Stimulated activated CD8-positive, alpha-beta memory T cell treated with anti-CD3 and anti-CD28 coated beads, Interleukin-7, amount 100 ng/mL, for 1 hour (primary cell): ENCODE results near the gene ITIH3.

ENCODE experiments used
- DNase-seq, 2 donors: peaks; one replicate each; pipeline ENCODE4 v3.0.0-alpha.2; 2020; ENCODE audit warnings: low read depth in 2 of 2

Gene ITIH3

DNA sequence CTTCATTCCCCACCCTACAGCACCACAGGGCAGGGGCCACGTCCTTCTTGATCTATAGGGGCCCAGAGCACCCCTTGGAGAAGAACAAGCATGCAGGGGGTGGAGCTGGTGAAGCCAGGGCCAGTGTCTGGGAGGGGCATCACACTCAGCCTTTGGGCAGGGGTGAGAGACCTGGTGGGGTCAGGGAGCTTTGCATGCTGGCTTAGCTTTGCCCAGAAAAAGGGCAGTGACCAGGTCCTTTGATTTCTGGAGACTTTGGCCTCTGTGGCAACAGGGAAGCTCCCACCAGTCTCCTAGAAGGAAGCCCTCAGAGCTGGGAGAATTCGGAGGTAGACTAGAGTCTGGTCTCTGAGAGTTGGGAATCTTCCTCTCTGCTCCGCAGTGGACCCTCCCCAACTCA, 34.9 kb downstream of the ITIH3 start:
- DNase-seq: no peak

DNA sequence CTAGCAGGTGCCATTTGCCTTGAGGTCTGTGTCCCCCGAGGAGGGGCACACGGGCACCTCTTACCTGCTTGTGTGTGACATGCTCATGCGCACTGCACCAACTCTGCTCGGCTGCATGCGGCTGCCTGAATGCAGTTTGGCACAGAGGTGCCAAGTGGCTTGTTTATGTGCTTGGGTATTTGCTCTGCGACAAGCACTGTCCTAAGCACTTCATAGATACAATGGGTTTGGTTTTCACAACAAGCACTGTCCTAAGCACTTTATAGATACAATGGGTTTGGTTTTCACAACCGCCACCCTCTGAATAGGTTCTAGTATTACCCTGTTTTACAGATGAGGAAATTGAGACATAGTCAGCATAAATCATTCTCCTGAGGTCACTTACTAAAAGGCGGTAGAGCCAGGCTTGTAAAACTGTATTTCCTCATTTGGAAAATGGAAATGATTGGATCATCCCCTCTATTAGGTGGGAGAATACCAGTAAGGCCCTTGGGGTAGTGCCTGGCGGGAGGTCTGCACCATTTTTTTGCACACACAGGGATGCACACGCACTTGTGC, 35.4 kb downstream of the ITIH3 start:
- DNase-seq: no peak

- no peak for DNase-seq
Measured at GRCh38 chr3:52830535-52831258, 36.1 kb downstream of the ITIH3 start, which contains the start of gene ITIH4. TSS of gene ITIH4 (minus strand) at chr3:52830672. CDS start at chr3:52830642, 30 bp downstream.

GRCh38 chr3:52831500-52832301, 37.1 kb downstream of the ITIH3 start:
- DNase-seq: no peak

GRCh38 chr3:52833202-52833601, 38.6 kb downstream of the ITIH3 start:
- no peak for DNase-seq

DNA sequence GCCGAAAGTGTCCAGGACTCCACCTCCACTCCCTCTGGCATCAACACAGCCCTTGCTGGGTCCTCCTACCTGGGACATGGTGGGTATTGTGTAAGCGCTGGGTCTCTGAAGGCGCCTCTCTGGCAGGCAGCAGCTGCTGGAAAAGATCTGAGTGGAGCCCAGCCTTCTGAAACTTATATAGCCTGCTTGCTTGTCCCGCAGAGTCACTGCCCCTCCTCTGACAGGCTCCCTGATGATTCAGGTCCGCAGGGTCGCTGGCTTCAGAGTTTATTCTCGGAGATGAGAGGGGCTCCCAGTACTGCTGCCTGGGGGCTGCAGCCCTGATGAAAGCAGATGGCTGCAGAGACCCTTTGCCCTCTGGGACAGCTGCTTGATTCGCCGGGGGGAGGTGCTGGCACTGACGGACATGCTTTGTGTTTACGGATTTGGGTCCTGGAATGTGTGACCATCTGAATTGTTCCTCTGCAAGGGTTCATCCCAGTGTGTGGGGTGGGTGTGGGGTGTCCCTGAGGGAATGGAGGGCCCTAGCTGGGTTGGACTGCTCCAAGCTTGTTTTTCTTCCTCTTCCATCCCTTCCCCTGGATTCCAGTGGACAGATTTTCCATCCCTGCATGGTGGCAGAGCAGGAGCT, 40.4 kb downstream of the ITIH3 start, which contains the start of gene MUSTN1:
Gene MUSTN1 (minus strand): TSS at position 149 of the 631 bp plus-strand sequence. CDS start 71 bp downstream, at position 78.
- DNase-seq: no peak

DNA sequence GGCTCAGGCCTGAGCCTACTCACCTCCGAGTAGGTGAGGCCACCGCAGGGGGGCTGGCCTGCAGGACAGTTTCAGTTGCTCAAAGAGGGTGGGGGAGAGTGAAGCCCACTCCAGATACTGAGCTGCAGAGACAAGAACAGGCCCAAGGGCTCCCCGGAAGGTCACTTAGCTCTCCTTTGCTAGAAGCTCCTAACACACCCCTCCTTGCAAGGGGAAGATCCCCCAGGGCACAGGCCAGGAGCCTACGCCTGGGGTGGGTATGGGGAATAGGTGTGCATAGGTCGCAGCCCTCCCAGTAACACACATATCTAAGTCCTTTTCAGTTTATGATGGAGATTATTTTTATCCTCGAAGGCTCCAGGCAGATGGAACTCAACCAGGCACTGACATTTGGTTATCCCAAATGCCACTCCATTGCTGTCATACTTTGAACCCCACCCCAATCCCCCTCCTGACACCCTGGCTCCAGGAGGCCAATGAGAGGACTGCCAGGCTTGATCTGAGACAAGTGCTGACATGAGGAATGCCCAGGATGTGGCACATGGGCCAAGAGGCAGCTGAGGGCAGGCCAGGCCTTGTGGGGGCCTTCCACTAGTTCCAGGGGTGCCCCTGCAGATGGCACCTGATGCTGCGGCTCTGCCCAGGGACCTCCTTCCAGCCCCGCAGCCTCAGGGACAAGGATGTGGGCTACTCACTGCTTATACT, 41.3 kb downstream of the ITIH3 start:
- no peak for DNase-seq

DNA sequence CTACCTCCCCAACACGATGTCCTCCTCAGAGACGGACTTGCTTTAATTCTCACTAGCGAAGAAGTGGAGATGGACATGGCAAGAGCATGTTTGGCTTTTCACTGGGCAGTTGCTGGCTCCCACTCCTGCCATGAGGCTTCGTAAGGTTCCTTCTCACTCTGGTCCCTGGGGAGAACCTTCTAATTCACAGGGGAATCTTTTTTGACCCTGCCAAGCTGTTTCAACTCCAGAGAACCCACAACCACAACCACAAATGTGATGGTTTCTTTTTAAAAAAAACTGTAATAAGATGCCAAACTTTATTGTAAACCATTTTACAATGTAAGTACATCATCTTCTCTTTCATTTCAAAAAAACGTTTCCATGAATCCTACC, 41.9 kb downstream of the ITIH3 start:
- DNase-seq: no peak

- DNase-seq: no peak
Measured at GRCh38 chr3:52836986-52837385, 42.4 kb downstream of the ITIH3 start.

GRCh38 chr3:52838561-52839267, 44.1 kb downstream of the ITIH3 start:
- DNase-seq: no peak

GRCh38 chr3:52839268-52839575, 44.6 kb downstream of the ITIH3 start:
- DNase-seq: no peak

- no peak for DNase-seq
Measured at GRCh38 chr3:52839892-52840545, 45.4 kb downstream of the ITIH3 start.

GRCh38 chr3:52841211-52841980, 46.8 kb downstream of the ITIH3 start:
- DNase-seq: no peak

DNA sequence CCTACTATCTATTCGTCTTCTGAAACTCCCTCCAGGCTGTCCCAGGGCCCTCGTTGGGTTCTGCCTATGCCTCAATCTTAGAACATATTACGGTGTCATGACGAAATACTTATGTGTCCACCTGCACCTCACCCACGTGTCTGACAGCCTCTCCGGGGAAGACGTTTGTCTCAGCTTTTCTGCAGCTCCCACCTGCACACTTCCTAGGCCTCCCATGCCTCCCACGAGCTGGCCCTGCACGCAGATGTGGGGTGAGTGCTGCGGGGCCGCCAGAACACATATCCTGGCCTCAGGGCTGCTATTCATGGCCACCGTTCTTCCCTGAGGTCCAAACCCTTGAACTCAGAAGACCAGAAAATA, 47.4 kb downstream of the ITIH3 start:
- DNase-seq: no peak

- no peak for DNase-seq
Measured at GRCh38 chr3:52842424-52842823, 47.8 kb downstream of the ITIH3 start.

DNA sequence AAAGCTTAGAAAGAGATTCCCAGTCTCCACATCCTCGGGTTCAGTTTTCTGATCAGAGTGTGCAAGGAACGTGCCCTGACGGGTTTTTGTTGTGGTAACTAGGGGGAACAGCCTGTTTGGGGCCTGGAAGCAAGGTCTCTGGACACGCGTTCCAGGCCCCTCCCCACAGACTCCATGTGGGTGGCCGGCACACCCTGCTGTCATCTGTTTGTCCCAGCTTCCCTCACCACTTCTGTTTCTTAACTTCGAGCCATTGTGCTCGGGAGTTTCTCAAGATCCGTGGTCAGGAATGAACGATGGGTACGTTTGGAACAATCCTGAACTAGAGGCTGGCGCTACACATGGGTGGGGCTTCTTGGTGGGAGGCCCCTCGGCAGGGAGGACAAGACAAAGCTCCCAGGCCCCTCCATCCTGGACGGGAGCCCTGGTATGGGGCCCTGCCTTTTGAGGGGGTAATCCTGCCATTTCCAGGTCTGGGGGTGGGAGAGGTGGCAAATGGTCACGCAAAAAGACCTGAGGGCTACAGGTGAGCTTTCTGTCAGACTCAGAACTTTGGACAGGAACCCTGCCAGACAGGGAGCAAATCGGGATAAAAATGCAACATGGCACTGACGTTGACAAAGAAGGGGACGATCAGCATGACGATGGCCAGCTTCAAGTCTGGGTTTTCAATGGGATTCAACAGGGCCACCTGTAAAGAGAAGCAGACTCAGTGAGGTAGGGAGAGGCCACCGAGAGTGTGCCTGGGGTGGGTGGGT, 48.7 kb downstream of the ITIH3 start:
- no peak for DNase-seq

DNA sequence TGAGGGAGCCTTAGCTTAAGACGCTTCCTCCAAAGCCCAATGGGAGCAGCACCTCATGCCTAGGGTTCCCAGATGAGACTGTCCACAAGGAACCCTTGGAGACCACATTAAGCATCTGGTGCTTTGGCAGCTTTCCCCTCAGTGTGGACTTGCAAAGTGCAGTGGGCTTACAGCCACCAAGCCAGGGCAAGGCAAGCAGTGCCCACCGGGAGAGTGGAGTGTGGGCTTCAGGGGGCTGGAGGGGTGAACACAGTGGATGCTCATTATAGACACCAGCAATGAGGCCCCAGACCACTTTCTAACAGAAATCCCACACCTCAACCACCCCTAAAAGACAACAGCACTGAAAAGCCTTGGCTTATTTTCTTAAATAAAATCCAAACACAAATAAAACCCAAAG, 49.3 kb downstream of the ITIH3 start:
- DNase-seq: no peak

- DNase-seq: no peak
Measured at GRCh38 chr3:52844290-52844975, 49.8 kb downstream of the ITIH3 start.

GRCh38 chr3:52845157-52845556, 50.6 kb downstream of the ITIH3 start:
- DNase-seq: no peak
